Heart left ventricle (tissue), 13 donors: ENCODE data around the gene USP6NL.

Source experiments
- CTCF ChIP-seq, 12 donors: fragments of 200-600 bp; sonication (generic) in 4 of 12; IDR thresholded peaks; one replicate each; pipeline versions ENCODE4 v1.5.0 to v1.8.0; 2018 to 2022; ENCODE audit warnings: antibody characterized with exemption in 12 of 12, mild to moderate bottlenecking in 5 of 12
- POLR2A ChIP-seq, 2 donors: fragments of 450-650 bp; IDR thresholded peaks; one replicate each; pipeline ENCODE4 v1.6.1; 2017; ENCODE audit warnings: antibody characterized with exemption in 2 of 2, mild to moderate bottlenecking in 2 of 2, moderate library complexity in 2 of 2
- donor health status: ischemic (EF 13 %, LVEDD 7.1; RV severe dilation, severe dysfunction).
- donor health status: DM: no; HTN: yes; CAD: no.
- donor health status: DM: no; HTN: no; CAD: no.
- donor health status: ischemic (EF 25% LVEDD 6.9; RV normal size, moderate dysfunction).
- donor health status: ischemic (EF 25% LVEDD 5.7; RV mildly dilated, moderate dysfunction).
- donor health status: ischemic (EF 35%, LVEDD 5.7; RV mildly dilated, moderate dysfunction).
- donor health status: nonischemic (EF 11% LVEDD 7.7; RV severe dilation, severe dysfunction).
- donor health status: DM: yes; HTN: yes; CAD: no.
- donor health status: PGD.
- donor health status: ischemic (EF 29% LVEDD 5.4; RV normal size, mild dysfunction).
- donor health status: nonischemic (EF 23%, LVEDD 6.1; RV moderate dilation, normal function).

- TF ChIP-seq CTCF (IDR thresholded peaks at IDR 0.05) (no peak), POLR2A (IDR thresholded peaks at IDR 0.05) (no peak)
These were observed 111.9 kb downstream of the USP6NL start for GRCh38 chr10:11499425-11500071.
